Fibroblast of villous mesenchyme (primary cell): ENCODE data around the gene CXorf49. TPM values are rescaled to one million over a fixed set of nuclear protein-coding genes. Genes with fewer than 3 reads are reported as not detected.
"Not testable (repeated sequence)": the region's sequence is repeated elsewhere in the genome, so short reads cannot be mapped to it uniquely, and the experiment has no call there.

Source experiments
- DNase-seq: peaks from one replicate; pipeline ENCODE4 v3.0.0-alpha.2; 2010; ENCODE audit warnings: low read depth
- H3K4me3 ChIP-seq: 2 replicates; pipeline ENCODE4 v1.5.1; 2011; ENCODE audit warnings: low read depth, mild to moderate bottlenecking, low read length
- total RNA-seq: library from RNA; depleted of rRNA; stranded (reverse); fragments of >200 nt; gene quantifications from 2 replicates; pipeline ENCODE4 v1.2.3, GENCODE V29; 2012

Gene CXorf49
- not detected in 2 replicates for total RNA-seq

DNA sequence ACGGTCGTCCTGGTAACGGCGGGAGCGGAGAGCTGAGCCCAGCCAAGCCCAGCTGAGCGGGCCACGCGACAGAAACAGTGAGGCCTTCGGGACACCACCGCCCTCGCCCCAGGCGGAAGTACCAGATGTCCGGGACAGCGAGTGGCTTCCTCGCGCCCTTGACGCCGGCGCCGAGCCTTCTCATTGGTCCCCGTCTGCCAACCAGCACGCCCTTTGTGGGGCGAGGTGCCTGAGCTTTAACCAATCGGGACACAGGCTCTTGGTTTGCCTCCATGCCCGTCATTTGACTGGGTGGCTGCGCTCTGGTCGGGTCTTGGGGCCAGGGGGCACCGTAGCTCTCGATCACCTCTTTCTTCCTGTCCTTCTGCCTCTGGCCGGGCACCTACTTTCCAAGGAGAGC is at the start of gene CXorf49:
Gene CXorf49, minus strand, starts transcription at position 101 of the 400 bp plus-strand sequence. CDS start 134 bp downstream, outside the sequence.
- H3K4me3 ChIP-seq, DNase-seq: not testable (repeated sequence)

DNA sequence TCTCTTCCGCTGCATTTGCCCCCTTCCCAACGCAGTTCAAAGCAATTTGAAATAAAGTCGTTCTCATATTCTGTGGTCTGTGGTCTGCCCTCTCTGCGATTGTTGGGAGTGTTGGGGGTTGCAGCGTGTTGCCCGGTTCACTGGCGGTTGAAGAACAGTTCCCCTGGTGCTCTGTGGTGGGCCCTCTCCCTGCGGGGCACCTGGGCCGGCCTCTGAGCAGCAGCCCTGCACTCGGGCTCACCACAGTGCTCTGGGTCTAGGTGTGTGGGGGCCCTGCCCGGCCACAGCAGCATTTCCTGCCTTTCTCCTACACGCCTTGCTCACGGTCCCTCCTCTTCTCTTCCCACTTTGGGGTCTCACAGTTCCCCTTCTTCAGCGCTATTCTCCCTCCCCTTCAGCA is 49.0 kb upstream of the CXorf49 start:
- not testable (repeated sequence) for DNase-seq, H3K4me3 ChIP-seq

DNA sequence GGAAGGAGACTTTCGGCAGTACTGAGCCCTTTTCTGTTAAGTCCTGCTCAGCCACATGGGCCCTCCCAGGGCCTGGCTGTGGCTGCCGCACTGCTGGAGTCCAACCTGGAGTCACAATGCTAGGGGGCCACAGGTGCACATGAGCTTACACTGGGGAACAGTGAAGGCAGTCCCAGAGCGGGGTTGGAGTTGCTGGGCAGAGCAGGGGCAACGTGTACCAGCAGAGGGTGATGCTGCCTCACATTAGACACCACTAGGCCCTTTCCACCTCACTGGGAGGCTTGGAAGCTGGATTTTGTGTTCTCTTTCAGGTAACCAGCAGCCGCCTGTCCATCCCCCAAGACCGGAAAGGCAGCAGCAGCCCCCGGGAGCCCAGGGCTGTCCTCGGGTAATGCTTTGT is 47.5 kb upstream of the CXorf49 start:
- DNase-seq, H3K4me3 ChIP-seq: not testable (repeated sequence)

DNA sequence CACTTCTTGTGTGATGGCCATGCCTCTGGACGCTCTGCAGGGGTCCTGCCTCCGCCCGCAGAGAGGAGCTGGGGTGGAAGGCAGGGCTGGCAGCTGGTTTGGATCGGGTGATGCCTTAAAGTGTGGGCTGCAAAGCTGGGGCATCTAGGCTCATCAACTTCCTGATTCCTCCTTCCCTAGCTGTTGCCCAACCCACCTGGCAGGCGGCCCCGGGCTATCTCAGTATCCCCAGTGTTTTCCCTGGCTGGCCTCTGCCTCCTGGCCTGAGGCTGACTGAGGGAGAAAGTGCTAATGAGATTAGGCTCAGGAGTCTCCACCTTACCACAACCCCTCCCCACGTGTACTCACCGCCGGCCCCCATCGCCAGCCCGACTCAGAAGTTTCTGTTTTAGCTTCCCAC is 46.7 kb upstream of the CXorf49 start:
- not testable (repeated sequence) for DNase-seq, H3K4me3 ChIP-seq

DNA sequence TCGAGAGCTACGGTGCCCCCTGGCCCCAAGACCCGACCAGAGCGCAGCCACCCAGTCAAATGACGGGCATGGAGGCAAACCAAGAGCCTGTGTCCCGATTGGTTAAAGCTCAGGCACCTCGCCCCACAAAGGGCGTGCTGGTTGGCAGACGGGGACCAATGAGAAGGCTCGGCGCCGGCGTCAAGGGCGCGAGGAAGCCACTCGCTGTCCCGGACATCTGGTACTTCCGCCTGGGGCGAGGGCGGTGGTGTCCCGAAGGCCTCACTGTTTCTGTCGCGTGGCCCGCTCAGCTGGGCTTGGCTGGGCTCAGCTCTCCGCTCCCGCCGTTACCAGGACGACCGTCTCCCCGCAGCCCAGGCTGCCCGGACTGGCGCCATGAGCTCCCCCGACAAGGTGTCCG is 45.0 kb upstream of the CXorf49 start, which contains the start of gene CXorf49B:
Gene CXorf49B, plus strand, starts transcription at position 301 of the 400 bp plus-strand sequence. Its CDS starts 75 bp downstream, at position 376.
- DNase-seq, H3K4me3 ChIP-seq: not testable (repeated sequence)

DNA sequence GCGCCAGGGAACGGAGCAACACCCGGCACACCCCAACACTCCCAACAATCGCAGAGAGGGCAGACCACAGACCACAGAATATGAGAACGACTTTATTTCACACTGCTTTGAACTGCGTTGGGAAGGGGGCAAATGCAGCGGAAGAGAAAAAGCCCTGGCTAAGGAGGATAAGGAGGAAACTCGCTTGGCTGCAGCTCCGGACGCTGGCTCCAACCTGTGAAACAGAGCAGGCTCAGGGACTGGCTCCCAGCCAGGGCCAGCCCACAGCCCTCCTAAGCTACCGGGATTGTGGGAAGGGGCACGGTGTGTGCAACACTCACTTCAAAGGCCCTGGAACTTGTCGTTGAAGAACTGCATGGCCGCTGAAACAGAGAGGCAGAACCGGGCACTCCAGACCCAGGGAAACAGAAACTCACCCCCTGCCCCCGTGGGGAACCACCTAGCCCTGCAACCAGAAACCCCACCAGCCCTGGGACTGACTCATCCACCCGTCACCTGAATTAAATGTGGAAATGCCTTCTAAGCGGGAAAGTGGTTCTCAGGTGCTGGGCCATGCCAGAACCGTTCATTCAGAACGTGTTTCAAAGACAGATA is 42.7 kb upstream of the CXorf49 start:
- DNase-seq, H3K4me3 ChIP-seq: not testable (repeated sequence)

DNA sequence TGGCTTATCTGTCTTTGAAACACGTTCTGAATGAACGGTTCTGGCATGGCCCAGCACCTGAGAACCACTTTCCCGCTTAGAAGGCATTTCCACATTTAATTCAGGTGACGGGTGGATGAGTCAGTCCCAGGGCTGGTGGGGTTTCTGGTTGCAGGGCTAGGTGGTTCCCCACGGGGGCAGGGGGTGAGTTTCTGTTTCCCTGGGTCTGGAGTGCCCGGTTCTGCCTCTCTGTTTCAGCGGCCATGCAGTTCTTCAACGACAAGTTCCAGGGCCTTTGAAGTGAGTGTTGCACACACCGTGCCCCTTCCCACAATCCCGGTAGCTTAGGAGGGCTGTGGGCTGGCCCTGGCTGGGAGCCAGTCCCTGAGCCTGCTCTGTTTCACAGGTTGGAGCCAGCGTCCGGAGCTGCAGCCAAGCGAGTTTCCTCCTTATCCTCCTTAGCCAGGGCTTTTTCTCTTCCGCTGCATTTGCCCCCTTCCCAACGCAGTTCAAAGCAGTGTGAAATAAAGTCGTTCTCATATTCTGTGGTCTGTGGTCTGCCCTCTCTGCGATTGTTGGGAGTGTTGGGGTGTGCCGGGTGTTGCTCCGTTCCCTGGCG is 2.3 kb upstream of the CXorf49 start:
- H3K4me3 ChIP-seq, DNase-seq: not testable (repeated sequence)

DNA sequence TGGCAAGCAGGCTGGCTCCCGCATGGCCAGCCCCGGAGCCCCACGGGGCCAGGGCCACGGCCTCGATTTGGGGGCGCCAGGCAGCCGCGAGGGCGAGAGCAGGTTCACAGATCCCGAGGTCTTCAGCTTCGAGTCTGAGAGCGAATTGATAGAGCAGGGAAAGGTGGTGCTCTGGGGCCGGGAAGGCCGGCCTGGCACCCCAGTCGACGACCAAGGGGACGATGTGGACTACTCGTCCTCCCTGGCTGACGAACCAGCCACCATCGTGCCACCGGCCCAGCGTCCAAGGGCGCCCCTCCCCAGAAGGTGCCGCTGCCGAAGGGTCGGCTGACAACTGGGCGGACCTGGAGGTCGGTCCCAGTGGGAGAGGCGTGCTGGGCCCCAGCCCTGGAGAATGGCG is 1.1 kb upstream of the CXorf49 start:
- not testable (repeated sequence) for DNase-seq, H3K4me3 ChIP-seq

DNA sequence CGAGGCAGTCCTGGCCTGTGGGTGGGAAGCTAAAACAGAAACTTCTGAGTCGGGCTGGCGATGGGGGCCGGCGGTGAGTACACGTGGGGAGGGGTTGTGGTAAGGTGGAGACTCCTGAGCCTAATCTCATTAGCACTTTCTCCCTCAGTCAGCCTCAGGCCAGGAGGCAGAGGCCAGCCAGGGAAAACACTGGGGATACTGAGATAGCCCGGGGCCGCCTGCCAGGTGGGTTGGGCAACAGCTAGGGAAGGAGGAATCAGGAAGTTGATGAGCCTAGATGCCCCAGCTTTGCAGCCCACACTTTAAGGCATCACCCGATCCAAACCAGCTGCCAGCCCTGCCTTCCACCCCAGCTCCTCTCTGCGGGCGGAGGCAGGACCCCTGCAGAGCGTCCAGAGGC is 1.8 kb downstream of the CXorf49 start:
- not testable (repeated sequence) for H3K4me3 ChIP-seq, DNase-seq

DNA sequence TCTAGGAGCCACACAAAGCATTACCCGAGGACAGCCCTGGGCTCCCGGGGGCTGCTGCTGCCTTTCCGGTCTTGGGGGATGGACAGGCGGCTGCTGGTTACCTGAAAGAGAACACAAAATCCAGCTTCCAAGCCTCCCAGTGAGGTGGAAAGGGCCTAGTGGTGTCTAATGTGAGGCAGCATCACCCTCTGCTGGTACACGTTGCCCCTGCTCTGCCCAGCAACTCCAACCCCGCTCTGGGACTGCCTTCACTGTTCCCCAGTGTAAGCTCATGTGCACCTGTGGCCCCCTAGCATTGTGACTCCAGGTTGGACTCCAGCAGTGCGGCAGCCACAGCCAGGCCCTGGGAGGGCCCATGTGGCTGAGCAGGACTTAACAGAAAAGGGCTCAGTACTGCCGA is 2.5 kb downstream of the CXorf49 start:
- not testable (repeated sequence) for DNase-seq, H3K4me3 ChIP-seq

DNA sequence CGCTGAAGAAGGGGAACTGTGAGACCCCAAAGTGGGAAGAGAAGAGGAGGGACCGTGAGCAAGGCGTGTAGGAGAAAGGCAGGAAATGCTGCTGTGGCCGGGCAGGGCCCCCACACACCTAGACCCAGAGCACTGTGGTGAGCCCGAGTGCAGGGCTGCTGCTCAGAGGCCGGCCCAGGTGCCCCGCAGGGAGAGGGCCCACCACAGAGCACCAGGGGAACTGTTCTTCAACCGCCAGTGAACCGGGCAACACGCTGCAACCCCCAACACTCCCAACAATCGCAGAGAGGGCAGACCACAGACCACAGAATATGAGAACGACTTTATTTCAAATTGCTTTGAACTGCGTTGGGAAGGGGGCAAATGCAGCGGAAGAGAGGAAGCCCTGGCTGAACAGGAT is 4.0 kb downstream of the CXorf49 start:
- DNase-seq, H3K4me3 ChIP-seq: not testable (repeated sequence)

DNA sequence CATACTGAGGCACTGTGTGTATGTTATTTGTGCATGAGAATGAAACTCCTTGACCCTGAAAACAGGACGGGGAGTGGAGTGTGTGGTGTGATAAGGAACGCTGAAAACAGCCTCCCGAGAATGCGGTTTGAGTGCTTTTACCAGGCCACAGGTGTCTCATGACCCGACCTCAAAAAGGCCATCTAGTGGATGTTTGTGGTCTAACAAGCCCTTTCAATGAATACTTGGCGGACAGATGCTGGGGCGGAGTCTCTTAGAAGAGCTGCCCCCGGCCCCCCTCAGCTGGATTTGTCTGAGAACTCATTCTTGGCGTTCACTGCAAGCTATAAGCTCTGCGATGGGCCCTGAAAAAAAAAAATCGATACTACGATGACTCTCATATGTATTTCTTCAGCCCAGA is 15.2 kb downstream of the CXorf49 start:
- H3K4me3 ChIP-seq, DNase-seq: not testable (repeated sequence)

DNA sequence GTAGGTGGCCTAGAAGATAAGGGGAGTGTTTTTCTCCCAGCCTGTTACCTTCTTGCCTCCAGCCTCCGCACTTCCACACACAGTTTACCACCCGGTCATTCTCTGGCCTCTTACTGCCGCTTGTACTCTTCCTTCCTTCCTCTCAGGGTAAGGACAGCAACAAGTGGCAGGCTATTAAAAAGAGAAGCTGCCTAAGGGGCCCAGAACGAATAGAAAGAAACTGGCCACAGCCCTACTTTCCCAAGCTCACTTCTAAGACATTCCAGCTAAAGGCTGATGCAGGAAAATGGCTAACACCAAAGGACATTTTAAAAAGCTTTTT is 19.1 kb downstream of the CXorf49 start:
- H3K4me3 ChIP-seq, DNase-seq: not testable (repeated sequence)

DNA sequence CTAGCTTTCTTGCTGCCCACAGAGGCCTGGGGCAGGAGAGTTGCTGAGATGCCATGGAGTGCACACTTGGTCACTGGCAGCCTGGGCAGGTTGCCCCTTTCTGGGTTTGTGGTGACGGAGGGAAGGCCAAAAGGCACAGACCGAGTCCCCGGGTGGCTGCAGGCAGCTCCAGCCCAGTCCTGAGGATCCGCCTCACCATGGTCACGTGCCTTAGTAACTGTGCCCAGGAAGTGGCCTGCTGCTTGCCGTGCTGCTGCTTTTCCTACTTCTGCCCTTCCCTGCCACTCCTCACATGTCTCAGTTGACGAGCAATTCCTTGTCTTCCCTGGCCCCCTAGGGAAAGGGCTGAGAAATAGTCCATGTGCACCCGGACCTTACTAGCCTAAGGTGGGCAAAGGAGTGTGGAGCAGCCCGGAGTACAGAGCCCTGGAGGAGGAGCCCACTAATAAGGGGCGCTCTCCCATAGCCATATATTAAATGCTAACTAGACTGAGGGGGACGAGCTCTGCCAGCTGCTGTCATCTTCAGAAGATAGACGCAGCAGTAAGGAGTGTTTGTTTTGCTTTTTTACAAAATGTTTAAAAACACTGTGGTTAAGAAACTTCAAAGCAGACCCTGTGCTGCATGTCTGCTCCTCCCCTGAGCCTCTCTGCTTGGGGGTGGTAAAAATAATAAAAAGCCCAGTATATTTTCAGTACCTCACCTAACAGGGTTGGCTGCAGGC is 19.6 kb downstream of the CXorf49 start:
- DNase-seq, H3K4me3 ChIP-seq: not testable (repeated sequence)

DNA sequence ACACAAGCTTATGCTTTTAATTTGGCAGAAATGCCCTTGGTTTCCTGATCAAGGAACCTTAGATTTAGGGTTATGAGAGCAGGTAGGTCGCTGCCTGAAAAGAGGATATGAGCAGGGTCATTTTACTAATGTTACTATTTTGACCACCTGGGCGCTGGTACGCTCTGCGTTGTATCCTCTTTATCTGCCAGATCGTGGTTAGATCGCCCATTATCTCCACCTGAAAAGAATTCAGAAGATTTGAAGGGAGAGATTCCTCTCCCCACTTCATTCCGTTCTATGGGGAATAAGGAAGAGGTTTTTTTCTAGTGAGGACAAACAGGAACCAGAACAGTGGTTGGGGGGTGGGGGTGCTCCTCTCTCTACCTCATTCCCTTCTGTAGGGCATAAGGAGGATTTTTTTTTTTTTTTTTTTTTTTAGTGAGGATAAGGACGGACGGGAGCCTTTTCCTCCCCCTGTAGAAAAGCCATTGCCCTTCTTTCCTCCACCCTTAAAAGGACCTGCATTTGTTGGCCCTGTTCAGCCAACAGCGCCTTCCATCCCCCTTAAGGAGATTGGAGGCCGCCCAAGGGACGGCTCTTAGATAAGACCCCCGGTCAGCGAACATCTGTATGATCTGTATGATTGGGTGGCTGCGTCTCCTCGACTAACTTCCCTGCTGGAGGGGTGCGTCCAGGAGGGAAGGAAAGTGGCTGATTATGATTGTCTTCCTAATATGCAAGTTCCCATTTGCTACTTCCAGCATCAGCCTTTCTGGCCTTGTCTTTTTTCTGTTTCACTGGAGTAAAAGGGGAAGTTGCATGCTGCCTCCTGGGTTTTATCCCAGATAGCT is 20.4 kb downstream of the CXorf49 start:
- DNase-seq, H3K4me3 ChIP-seq: not testable (repeated sequence)

DNA sequence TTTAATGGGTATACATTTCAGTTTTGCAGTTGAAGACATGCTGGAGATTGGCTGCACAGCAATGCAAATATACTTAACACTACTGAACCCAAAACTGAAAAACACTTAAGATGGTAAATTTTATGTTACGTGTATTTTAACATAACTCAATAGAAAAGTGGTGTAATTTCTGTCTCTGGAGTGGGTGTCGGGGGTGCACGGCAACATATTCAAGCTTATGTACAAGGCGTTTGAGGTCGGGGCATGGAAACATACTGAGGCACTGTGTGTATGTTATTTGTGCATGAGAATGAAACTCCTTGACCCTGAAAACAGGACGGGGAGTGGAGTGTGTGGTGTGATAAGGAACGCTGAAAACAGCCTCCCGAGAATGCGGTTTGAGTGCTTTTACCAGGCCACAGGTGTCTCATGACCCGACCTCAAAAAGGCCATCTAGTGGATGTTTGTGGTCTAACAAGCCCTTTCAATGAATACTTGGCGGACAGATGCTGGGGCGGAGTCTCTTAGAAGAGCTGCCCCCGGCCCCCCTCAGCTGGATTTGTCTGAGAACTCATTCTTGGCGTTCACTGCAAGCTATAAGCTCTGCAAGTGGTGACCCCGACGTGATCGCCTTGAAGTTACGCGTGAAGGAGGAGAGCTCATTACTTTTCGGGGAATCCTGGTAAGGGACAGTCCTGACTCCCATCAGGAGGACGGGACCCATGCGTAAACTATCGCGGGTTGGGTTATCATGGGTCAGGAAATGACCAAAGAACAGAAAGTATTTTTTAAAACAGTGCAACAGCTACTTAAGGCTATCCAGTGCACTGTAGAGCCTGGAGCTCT is 21.2 kb downstream of the CXorf49 start:
- not testable (repeated sequence) for H3K4me3 ChIP-seq, DNase-seq
